HT-29 (cell line): ENCODE results near the gene B3GNT4. TPM values are rescaled to one million over a fixed set of nuclear protein-coding genes. Genes with fewer than 3 reads are reported as not detected.
"Not testable (repeated sequence)": the region's sequence is repeated elsewhere in the genome, so short reads cannot be mapped to it uniquely, and the experiment has no call there.

Experiments used
- DNase-seq: peaks from one replicate; pipeline ENCODE4 v3.0.0-alpha.2; 2015; ENCODE audit warnings: low spot score
- total RNA-seq: library from RNA; depleted of rRNA; stranded (reverse); fragments of >200 nt; shearing (Covaris generic); gene quantifications from 2 replicates; pipeline ENCODE4 v1.2.3, GENCODE V29; 2014

B3GNT4 gene
- total RNA-seq, 1 experiment from 2014 or later, result 1.4 TPM

DNA sequence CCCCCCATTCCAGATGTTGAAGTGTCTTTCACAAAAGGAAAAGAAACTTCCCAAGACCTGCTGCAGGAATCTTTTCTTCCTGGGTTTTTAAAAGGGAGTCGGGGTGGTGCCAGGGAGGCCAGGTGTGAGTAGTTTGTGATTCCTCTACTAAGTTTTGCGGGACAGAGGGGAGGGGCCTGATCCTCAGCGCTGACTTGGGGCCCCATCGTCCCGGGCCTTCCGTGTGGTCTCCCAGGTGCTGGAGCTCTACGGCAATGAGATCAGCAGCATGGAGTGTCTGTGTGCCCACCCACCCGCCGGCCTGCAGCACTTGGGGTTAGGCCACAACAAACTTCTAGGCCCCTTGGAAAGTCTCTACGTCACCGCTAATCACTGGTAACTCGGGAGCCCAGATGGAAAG lies 16.0 kb upstream of the B3GNT4 start:
- DNase-seq, result no peak

DNA sequence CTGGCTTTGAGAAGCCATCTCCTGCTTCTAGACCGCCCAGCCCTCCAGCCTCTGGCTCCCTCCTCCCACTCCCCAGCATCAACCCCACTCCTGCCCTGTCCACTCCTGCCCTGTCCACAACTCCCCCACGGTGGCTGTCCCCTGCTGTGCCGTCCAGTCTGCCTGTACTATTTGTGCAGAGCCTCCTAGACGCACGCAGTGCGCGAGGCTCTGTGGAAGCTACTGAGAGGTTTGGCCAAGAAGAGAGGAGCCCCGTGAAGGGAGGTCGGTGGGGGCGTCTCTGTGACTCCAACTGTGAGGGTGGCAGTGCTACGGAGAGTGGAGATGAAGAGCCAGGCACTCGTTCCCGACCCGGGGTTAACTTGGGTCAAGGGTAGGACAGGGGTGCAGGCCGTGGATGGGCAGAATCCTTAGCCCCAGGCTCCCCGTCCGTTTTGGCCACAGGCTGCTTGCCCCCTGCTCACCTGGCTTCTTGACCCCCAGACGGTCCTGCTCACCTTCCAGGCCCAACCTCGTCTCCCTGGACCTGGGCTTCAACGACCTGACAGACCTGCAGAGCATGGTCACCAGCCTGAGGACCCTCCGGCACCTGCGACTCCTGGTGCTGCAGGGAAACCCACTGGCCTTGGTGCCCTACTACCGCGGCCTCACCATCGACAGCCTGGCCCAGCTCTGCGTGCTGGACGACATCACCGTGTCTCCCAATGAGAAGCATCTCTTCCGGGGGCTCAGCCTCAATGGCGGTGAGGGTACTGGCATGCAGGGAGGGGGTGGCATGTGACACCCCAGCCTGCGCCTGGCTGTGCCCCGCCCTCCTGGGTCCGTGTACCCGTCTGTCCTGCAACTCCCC lies 13.7 kb upstream of the B3GNT4 start:
- no peak for DNase-seq

DNA sequence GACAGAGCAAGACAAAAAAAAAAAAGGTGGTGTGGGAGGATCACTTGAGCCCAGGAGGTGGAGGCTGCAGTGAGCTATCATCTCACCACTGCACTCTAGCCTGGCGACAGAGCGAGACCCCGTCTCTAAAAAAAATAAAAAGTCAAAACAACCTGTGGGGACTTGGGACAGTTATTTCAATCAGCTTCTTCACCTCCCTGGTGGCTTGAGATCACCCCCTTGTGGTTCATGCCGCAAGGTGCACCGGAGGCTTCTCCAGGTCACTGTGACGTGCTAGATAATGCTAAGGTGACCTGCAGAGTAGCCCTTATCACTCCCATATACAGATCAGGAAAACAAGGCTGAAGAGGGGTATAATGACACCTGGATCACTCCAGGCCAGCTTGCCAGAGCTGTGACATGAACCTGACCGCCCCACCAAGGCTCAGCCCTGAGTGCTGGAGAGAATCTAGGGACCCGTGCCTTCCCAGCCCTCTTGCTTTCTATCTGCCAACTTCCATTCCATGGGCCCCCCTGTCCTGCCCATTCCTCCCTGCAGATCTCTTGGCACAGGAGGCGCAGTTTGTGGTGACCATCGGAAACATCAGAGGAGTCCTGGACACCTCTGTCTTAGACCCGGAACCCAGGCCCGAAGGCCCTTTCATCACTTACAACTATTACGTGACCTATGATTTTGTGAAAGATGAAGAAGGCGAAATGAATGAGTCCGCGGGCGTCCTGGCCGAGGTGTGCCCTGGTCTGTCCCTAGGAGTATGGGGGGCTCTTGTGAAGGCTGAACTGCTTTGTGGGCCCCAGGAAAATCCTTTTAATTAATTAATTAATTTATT lies 12.5 kb upstream of the B3GNT4 start:
- DNase-seq, result peak; percentile 85

DNA sequence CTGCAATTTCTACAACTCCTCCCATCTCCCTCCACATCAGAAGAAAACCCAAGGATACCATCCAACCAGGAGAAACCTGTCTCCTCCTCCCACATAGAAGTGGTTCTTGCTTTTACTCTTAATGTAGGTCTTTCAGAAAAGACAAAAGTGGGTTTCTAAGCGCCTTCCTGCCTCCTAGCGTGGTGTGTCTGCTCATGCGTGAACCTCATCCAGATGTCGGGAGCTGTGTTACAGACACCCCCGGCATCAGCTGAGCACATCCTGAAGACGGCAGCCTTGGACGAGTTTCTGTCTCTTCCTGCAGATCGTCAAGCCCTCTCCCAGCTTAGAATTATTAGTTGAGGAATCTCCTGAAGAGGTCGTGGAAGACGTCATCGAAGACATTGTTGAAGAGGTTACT lies 11.1 kb upstream of the B3GNT4 start:
- no peak for DNase-seq

DNA sequence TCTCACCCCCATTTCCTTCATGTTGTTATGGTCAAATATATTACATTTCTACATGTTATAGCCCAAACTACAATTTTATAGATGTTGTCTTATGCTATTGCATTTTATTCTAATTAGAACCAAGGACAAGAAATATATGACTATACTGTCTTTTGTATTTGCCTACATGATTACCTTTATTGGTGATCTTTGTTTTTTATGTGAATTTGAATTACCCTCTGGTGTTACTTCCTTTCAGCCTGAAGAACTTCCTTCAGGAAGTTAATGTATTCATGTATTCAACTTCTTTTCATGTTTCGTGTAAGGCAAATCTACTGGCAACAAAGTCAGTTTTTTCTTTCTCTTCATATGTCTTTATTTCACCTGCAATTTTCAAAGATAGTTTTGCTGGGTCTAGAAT lies 8.7 kb upstream of the B3GNT4 start:
- no peak for DNase-seq

DNA sequence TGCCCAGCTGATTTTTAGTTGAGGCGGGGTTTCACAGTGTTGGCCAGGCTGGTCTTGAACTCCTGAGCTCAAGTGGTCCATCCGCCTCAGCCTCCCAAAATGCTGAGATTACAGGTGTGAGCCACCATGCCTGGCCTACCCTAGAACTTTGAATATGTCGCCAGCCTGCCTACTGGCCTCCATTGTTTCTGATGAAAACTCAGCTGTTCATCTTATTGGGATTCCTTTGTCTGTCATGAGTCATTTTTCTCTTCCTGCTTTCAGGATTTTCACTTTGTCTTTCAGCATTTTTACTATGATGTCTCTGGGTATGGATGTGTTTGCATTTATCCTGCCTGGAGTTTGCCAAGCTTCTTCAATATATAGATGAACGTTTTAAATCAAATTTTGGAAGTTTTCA lies 8.1 kb upstream of the B3GNT4 start:
- no peak for DNase-seq

DNA sequence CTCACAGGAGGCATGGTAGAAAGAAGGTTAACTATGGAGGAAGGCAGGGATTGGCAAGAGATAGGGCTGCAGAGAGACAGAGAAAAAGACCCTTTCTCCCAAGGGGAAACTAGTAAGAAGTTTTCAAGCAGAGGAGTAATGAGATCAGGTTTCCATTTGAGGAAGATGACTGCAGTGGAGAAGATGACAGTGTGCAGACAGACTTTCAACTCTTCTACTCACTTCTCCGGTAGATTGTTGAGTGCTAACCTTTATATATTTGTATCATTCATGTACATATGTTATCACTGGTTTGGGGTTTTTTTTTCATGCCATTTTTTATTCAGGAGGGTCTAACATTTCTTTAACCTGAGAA lies 5.9 kb upstream of the B3GNT4 start:
- no peak for DNase-seq

DNA sequence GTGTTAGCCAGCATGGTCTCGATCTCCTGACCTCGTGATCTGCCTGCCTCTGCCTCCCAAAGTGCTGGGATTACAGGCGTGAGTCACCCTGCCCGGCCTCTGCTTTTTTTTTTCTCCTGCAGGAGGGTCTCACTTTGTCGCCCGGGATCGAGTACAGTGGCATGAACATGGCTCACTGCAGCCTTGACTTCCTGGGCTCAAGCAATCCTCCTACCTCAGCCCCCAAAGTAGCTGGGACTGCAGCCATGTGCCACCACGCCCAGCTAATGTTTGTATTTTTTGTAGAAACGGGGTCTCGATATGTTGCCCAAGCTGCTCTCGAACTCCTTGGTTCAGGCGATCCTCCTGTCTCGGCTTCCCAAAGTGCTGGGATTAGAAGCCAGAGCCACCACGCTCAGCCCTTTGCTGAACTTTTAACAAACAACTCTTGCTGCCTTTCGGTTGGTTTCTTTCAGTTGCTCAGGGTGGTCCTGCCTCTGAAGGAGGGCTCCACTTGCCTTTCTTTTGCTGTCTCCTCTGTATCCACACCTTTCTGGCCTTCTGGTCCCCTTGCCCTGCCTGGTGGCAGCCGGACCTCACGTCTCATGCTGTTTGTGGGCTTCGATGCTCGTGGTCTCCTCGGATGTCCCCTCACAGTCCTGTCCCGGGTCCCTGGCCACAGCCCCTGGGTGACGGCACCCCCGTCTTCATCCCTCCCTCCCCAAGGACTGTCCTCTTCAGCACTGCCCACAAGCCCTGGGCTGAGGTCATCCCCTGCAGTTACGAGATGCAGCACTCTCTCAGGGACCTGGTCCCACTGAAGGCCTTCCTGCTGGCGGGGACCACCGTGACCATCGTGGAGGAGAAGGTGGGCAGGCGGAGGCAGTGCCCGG lies 3.8 kb upstream of the B3GNT4 start:
- no peak for DNase-seq

DNA sequence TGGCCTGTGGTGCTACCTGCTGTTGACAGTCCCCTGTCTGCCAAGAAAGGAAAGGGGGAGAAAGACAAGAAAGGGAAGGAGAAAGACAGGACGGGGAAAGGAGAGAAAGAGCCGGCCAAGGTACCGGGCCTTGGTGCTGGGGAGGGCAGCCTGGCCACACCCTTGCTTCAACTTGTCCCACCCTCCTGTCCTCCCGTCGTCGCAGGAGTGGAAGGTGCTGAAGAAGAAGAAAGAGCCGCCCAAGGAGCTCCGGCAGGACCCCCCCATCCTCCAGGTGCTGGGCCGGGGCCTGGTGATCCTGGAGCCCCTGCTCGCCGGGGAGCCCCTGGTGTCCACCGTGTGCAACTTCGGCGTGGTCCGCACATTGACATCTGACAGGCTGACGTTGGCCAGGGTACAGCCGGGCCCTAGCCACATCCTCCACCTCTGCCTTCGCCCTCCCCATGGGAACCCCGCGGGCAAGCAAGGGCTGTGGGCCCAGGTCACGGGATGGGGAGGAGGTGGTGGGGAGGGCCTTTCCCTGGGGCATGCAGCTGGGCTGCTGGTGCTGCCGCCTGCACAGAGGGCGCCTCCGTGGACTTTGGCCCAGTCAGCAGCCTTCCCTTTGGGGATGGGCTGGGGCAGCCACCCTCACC lies 2.9 kb upstream of the B3GNT4 start:
- DNase-seq, result no peak

DNA sequence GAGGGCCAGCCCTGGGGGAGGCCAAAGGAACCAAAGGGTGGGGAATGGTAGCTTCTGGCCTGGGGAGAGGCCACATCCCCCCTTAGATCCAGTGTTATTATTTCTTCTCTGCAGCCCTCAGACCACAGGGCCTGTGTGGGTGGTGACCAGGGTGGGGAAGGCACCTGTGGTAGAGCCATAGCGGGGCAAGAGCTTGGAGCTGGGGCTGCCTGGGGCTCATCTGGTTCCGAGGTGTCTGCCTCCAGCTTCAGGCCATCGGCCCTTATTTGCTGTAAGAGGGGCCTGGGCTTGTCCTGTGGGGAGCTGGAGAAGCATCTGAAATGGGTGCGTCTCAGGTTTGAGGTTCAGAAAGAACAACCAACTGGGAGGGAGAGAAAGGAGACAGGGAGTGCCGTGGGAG lies 2.1 kb upstream of the B3GNT4 start:
- DNase-seq, result no peak

DNA sequence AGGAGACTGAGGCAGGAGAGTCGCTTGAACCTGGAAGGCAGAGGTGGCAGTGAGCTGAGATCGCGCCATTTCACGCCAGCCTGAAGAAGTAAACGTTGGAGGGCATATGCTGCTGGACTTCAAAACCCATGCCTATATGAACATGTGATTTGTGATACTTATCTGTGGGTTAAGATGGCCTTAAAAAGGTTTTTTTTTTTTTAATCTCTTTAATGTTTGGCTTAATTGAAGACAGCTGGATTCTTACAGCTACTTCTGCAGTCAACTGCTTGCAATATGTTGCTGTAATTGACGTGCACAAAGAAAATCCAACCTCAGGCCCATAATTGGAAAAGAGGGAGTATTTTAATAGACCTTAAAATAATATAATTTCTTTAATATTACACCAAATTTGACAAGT lies 1.5 kb upstream of the B3GNT4 start:
- DNase-seq, result no peak

DNA sequence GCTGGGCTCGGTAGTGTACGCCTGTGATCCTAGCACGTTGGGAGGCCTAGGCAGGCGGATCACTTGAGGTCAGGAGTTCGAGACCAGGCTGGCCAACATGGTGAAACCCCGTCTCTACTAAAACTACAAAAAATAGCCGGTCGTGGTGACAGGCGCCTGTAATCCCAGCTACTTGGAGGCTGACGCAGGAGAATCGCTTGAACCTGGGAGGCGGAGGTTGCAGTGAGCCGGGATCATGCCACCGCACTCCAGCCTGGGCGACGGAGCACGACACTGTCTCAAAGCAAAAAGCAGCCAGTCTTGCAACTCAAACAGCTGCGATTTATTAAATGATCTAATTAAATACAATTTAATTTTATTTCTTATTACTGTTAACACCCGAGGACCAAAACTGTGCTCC lies 698 bp upstream of the B3GNT4 start:
- DNase-seq, result not testable (repeated sequence)

DNA sequence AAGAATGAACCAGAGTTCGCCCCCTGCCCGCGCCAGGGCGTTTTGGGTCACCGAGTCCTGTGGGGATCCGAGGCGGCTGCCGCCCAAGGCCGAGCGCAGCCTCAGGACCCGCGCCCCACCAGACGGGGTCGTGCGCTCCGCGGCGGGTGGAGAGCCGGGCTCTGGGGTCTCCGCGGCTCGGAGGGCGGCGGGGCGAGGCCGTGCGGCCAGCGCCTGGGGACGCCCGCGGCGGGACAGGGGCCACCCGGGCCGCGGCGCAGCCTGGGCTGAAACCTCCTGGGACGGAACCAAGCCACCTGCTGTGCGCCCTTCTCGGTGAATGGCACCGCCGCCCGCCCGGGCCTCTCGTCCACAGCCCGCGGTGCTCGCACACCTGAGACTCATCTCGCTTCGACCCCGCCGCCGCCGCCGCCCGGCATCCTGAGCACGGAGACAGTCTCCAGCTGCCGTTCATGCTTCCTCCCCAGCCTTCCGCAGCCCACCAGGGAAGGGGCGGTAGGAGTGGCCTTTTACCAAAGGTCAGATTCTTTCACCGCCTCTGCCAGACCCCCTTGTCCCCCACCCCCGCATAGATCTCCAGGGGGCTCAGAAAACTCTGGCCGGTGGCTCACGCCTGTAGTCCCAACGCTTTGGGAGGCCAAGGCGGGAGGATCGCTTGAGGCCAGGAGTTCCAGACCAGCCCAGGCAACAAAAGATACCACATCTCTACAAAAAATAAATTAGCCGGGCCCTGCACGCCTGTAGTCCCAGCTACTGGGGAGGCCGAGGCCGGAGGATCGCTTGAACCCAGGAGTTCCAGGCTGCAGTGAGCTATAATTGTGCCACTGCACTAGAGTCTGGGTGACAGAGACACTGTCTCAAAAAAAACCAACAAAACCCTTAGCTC lies 901 bp downstream of the B3GNT4 start:
- DNase-seq, result no peak

DNA sequence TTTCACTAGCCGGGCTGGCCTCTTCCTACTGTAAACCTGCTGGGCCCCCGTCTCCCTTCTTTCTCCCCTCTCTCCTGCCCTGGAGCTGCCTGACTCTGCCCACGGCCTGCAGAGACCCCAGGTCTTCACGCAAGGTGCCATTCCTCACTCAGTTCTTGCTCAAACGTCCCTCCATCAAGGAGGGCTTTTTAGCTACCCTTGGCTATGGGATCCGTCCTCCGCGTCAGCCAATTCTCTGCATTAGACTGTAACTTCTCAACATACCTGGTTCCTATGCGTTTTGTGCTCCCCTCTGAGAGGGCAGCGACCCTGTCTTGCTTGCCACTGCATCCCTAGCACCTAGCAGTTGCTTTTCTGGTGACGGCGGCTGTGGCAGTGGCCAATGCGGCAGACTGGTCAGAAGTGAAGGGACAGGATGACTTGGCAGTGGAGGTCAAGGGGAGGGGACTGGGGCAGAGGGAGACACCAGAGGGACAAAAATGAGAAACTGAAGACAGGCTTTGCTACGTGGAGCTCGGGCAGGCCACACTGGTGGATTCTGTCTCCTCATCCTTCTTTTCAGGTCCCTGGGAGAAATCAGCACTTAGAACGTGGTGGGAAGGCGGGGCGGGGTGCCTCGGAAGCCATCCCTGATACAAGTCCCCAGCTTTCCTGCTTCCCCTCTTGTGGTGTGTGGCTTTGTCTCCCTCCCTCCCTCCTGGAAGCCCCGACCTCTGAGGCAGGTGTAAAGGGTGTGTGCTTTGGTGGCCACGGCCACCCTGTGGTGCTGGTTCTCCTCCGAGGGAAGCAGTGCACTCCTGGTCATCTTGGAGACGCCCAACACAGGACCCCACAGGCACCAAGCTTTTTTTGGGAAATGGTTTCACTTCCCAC lies 1.8 kb downstream of the B3GNT4 start:
- no peak for DNase-seq

DNA sequence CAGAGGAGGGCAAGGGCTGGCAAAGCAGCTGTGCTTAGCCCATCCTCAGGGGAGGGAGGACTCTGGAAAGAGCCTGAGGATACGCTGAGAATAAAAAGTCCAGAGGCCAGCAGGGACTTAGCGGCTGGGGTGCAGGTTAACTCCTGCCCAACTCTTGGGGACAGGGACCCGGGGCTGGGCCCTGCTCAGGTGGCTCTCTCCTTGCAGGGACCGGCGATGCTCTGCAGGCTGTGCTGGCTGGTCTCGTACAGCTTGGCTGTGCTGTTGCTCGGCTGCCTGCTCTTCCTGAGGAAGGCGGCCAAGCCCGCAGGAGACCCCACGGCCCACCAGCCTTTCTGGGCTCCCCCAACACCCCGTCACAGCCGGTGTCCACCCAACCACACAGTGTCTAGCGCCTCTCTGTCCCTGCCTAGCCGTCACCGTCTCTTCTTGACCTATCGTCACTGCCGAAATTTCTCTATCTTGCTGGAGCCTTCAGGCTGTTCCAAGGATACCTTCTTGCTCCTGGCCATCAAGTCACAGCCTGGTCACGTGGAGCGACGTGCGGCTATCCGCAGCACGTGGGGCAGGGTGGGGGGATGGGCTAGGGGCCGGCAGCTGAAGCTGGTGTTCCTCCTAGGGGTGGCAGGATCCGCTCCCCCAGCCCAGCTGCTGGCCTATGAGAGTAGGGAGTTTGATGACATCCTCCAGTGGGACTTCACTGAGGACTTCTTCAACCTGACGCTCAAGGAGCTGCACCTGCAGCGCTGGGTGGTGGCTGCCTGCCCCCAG lies 2.8 kb downstream of the B3GNT4 start:
- DNase-seq, result no peak

DNA sequence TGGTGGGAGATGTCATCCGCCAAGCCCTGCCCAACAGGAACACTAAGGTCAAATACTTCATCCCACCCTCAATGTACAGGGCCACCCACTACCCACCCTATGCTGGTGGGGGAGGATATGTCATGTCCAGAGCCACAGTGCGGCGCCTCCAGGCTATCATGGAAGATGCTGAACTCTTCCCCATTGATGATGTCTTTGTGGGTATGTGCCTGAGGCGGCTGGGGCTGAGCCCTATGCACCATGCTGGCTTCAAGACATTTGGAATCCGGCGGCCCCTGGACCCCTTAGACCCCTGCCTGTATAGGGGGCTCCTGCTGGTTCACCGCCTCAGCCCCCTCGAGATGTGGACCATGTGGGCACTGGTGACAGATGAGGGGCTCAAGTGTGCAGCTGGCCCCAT lies 3.5 kb downstream of the B3GNT4 start:
- DNase-seq, result no peak

DNA sequence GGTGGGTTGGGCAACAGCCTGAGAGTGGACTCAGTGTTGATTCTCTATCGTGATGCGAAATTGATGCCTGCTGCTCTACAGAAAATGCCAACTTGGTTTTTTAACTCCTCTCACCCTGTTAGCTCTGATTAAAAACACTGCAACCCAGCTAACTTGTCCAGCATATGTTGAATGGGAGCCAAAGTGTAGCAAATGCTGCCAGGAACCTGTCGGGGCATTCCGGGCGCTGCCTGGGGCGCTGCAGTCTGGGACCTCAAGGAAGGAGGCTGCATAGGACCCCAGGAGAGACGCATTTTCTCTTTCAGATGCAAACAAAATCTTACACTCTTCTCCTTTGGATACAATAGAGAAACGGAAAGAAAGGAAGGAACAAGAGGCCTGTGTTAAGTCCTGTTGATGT lies 3.9 kb downstream of the B3GNT4 start:
- no peak for DNase-seq

DNA sequence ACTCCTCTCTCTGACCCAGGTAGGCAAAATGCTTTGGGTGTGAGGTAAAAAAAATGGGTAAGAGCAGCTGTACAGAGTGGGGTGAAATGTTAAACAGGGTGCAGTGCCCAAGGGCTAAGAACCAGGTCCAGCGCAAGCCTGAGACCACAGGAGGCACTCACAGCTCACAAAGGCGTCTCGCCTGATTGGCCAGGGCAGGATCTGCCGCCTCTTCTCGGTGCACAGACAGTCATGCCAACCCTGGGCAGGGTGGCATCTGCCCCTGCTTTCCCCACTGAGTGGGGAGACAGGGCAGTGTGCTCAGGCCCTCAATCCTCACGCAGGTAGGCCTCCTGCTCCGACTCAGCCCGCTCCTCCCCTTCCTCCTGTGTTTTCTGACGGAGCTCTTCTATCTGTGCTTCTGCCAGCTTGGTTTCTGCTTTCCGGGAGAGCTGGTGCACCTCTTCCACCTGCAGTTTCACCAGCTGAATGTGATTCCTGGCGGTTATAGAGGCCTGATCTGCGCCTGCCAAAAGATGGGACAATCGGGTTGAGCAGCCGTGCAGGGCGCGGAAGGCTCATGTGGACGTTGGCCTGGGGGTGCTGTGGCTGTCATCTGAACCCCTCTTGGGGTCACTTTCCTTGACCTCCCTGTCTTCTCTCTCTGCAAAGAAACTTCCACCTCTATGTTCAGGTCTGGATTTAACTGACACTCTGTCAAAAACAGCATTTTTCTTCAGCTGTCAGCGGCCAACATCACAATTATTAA lies 4.7 kb downstream of the B3GNT4 start:
- no peak for DNase-seq
